NOMO-1 treated with DMSO at 0.1 percent for 48 hours (cell line): Measurements from ENCODE around the gene EXD3.
A peak's percentile ranks its signal among the peaks of the same experiment; 100 is the strongest.
"Not testable (repeated sequence)": the region's sequence is repeated elsewhere in the genome, so short reads cannot be mapped to it uniquely, and the experiment has no call there.

ENCODE experiments used
- DNase-seq: peaks from one replicate; lab custom pipeline; 2025; ENCODE audit not compliant: unreplicated experiment; lab: John Stamatoyannopoulos, UW

The EXD3 gene

DNA sequence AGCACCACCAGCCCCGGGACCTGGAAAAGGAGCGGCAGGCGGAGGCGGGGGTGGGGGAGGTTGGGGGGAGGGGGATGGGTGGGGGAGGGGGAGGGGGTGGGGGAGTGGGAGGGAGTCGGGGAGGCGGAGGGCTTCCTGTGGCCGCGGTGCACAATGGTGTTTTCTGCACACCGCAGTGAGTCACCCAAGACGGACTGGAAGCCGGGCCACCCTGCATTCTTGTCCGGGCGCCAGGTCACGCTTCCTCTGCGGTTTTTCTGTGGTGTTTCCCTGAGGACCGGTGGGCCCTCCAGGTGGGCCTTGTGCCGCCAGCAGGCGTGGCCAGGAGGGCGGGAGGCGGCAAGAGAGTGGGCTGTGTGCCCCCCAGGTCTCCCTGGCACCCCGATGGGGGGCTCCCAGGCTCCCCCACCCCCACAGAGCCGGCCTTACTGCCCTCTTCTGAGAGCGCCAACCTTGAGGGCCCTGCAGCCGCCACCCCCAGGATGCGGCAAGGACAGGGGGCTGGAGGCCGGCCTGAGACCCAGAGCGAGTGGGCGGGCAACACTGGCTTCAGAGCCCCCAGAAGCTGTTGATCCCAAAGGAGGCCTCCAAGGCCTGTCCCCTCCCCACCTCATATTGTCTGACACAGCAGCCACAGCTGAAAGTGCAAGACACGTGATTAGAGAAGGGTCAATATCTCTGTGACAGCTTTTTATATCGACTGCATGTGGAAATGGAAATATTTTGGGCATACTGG lies 11.1 kb downstream of the EXD3 start:
- peak; percentile 77 for DNase-seq

DNA sequence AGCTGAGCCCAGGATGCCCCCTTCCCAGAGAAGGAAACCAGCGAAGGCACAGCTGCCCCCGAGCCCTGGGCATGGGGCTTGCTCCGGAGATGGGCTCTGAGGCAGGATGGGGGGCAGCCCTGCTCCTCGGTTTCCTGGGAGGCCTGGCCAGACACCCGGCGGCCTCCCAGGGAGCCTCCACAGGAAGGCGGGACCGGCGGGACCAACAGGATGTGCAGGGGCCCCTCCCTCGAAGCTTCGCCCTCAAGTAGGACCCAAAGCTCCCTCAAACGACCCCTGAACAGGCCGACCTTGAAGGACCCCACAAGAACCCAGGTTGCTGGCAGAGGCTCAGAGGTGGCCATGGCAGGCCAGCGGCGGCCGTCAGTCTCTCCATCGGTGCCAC lies 11.7 kb downstream of the EXD3 start:
- DNase-seq = no peak

GRCh38 chr9:137410891-137411249 lies 12.1 kb downstream of the EXD3 start:
- DNase-seq = no peak

GRCh38 chr9:137410236-137410890 lies 12.6 kb downstream of the EXD3 start:
- DNase-seq = not testable (repeated sequence)

- DNase-seq = no peak
Observed at GRCh38 chr9:137409515-137409914, 13.4 kb downstream of the EXD3 start.

DNA sequence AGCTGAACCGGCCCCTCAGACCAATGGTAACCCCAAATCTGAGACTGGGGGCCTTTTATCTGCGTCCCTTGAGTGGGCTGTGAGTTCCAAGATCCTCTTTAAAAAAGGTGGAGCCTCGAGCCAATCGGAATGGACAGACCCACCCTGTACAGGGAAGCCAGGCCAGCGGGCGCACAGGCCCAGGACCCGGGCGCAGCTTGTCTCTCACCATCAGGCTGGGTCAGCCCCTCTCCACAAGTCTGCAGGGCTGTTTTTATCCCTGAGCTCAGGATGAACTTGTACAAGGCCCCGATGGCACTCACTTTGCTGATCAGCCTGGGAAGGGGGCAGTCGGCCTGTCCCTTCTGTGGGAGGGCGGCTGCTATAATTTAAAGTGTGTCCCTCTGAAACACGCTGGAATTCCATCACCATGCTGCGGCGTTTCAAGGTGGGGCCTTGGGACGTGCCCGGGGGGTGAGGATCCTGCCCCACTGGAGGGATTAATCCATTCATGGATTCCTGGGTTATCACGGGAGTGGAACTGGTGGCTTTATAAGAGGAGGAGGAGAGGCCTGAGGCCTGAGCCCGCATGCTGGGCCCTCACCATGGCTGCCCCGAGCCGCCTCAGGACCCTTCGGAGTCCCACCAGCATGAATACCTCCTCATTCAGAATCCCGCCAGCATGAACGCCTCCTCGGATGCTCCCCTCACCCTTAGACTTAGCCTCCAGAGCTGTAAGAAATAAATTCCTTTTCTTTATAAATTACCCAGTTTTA lies 14.1 kb downstream of the EXD3 start:
- DNase-seq = no peak

DNA sequence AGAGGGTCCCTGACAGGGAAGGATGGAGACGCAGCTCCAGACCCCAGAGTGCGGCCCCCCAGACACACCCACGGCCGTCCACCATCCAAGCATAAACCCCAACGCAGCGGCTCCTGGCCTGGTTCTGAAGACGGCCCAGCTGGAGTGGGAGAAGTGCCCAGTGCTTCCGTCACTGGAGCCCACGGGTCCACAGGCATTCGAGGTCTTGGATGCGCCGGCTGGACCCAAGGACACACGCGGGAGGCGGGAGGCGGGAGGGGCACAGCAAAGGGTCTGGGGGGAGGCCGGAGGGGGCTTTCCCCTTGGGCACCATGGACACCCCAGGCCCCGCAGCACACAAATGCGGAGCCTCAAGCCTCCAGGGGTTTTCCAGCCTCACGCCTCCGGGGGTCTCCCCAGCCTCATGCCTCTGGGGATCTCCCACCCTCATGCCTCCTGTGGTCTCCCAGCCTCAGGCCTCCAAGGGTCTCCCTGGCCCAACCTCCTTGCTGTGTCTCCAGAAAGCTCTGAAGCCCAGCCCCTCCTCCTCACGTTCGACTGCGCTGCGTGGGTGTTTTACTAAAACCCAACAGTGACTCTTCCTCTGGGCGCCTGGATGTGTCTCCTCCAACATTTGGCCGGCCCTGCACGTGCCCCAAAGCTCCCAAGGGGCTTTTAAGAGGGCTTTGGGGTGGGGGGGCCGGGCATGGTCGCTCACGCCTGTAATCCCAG lies 15.2 kb downstream of the EXD3 start:
- no peak for DNase-seq

GRCh38 chr9:137406876-137407589 lies 15.9 kb downstream of the EXD3 start:
- peak; percentile 63 for DNase-seq

GRCh38 chr9:137406085-137406760 lies 16.7 kb downstream of the EXD3 start:
- DNase-seq = no peak

- DNase-seq = no peak
Observed at GRCh38 chr9:137405677-137406081, 17.3 kb downstream of the EXD3 start.

DNA sequence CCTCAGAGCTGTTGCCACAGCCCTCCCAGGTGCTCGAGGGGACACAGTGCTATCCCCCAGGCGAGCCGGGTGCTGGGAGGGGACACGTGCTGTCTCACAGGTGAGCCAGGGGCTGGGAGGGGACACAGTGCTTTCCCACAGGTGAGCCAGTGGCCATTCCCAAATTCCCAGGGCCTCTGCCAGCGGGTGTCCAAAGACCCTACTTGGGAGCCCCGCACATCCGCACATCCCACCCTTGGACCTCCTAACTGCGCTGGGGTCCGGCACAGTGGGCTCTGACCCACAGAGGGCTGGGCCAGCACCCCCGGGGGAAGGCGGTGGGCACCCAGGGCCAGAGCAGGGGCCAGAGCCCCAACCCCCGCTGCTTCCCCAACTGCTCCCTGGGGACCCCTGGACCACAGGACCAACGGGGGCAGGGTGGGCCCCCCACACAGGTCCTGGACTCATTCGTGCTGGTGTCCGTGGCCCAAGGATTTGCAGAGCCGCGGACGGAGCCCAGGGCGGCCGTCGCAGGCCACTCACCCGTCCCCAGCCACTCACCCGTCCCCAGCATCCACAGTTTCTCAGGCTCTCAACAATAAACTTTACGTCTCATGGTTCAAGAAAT lies 17.9 kb downstream of the EXD3 start:
- no peak for DNase-seq

GRCh38 chr9:137403269-137403668 lies 19.7 kb downstream of the EXD3 start:
- no peak for DNase-seq

DNA sequence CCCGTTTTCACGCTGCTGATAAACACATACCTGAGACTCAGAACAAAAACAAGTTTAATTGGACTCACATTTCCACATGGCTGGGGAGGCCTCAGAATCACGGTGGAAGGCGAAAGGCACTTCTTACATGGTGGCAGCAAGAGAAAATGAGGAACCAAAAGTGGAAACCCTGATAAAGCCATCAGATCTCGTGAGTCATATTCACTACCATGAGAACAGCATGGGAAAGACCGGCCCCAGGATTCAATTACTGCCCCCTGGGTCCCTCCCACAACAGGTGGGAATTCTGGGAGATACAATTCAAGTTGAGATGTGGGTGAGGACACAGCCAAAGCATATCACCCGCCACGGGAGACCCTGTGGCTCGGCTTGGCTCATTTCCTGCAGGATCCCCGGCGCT lies 20.2 kb downstream of the EXD3 start:
- no peak for DNase-seq

GRCh38 chr9:137398561-137399468 lies 24.1 kb downstream of the EXD3 start:
- no peak for DNase-seq

DNA sequence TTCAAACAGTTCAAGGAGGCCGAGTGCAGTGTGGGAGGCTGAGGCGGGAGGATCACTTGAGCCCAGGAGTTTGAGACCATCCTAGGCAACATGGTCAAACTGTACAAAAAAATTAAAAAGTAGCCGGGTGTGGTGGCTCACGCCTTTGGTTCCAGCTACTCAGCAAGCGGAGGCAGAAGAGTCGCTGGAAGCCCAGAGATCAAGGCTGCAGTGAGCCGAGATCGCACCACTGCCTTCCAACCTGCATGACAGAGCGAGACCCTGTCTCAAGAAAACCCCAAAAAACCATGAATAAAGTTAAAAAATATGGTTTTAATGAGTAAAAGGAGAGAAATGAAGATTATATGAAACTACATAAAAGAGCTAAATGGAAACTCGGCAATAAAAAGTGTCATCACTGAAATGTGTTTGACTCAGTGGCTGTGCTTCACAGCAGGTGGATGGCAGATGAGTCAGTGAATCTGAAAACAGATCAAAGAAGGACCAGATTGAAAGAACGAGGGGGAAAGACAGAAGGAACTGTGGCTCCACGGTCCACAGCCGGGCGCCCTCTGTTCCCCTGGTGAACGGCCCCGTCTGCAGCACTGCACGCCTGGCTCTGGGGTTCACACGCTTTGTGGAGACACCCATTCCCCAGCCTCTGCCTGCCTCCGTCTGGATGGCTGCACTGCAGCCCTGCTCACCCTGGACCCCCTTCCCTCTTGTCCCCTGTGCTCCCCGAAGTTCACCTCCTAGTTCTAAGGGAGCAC lies 25.1 kb downstream of the EXD3 start:
- DNase-seq = no peak

- no peak for DNase-seq
Observed at GRCh38 chr9:137396634-137397367, 26.2 kb downstream of the EXD3 start.

DNA sequence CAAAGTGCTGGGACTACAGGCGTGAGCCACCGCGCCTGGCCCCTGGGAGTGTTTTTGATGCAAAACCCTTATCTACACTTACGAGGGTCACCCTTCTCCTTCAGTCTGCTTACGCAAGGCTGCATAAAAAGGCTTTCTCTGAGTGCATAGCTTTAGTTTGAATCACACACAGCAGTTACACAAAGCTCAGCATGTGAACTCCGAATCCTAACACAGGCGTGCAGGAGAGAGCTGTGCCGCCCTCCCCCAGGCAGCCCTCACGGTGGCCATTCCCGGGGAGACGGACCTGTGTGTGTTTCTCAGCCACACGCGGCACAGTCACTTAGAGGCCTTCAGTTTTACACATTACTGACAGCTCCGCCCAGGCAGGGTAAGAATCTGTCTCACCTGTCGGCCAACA lies 26.7 kb downstream of the EXD3 start:
- no peak for DNase-seq

DNA sequence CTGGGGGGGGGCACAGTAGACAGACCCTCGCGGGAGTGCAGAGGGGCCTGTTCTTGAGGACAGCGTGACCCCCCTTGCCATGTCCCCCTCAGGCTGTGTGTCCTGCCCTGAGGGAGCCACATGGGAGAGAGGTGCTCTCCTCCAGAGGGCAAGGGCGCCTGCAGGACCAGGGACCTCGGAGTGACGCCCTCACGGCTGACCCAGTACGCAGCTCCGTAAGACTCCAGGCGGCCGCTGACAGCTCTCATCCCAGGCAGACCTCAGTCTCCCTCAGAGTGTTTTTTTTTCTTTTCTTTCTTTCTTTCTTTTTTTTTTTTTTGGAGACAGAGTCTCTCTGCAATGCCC lies 27.3 kb downstream of the EXD3 start:
- no peak for DNase-seq
